Keratinocyte (primary cell): ENCODE measurements around the gene ADSL.

Experiments
- EZH2 ChIP-seq: IDR thresholded peaks from one replicate; pipeline ENCODE4 v1.6.1; 2012; ENCODE audit warnings: inconsistent platforms, mild to moderate bottlenecking, low read length, moderate library complexity
- TF ChIP-seq, protein P1 (sequence below), 3 experiments: IDR thresholded peaks in 1 of 3; conservative IDR thresholded peaks in 1 of 3; optimal IDR thresholded peaks in 1 of 3; 2 replicates in 2 of 3; 3 replicates in 1 of 3; pipeline versions ENCODE3 to v1.5.1; 2011; ENCODE audit warnings: low read length in 3 of 3, mild to moderate bottlenecking in 3 of 3, moderate library complexity in 2 of 3, control low read depth in 1 of 3, inconsistent platforms in 1 of 3; ENCODE audit not compliant: insufficient read depth in 2 of 3; ENCODE audit errors: extremely low read depth in 1 of 3

- TF ChIP-seq, protein P1, sequence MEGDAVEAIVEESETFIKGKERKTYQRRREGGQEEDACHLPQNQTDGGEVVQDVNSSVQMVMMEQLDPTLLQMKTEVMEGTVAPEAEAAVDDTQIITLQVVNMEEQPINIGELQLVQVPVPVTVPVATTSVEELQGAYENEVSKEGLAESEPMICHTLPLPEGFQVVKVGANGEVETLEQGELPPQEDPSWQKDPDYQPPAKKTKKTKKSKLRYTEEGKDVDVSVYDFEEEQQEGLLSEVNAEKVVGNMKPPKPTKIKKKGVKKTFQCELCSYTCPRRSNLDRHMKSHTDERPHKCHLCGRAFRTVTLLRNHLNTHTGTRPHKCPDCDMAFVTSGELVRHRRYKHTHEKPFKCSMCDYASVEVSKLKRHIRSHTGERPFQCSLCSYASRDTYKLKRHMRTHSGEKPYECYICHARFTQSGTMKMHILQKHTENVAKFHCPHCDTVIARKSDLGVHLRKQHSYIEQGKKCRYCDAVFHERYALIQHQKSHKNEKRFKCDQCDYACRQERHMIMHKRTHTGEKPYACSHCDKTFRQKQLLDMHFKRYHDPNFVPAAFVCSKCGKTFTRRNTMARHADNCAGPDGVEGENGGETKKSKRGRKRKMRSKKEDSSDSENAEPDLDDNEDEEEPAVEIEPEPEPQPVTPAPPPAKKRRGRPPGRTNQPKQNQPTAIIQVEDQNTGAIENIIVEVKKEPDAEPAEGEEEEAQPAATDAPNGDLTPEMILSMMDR (optimal IDR thresholded peaks at IDR 0.05 in 1 of 3, IDR thresholded peaks at IDR 0.05 in 1 of 3, conservative IDR thresholded peaks at IDR 0.05 in 1 of 3; ENCODE audit: extremely low read depth in 1 of 3, insufficient read depth in 2 of 3, low read length in 3 of 3): no peak
- TF ChIP-seq EZH2: no peak
These were observed 51.1 kb downstream of the ADSL start for GRCh38 chr22:40397396-40397795.
